Body of pancreas (tissue), 4 donors: ENCODE measurements around the gene POLH. TPM values are rescaled to one million over a fixed set of nuclear protein-coding genes. Genes with fewer than 3 reads are reported as not detected.

Source experiments
- ATAC-seq: fragments of 150-250 bp; one replicate; pipeline ENCODE4 v1.9.1; 2016
- DNase-seq, 4 donors: peaks; one replicate each; pipeline ENCODE4 v3.0.0-alpha.2; 2019
- H3K27ac ChIP-seq, 4 donors: fragments of 200-600 bp; sonication (generic); 1 replicate in 3 of 4; 2 replicates in 1 of 4; pipeline versions ENCODE4 v1.5.1 to v1.6.1; 2016 to 2019; ENCODE audit warnings: mild to moderate bottlenecking in 1 of 4, mixed read lengths in 1 of 4, moderate library complexity in 1 of 4
- H3K27me3 ChIP-seq, 2 donors: fragments of 200-600 bp; sonication (generic); one replicate each; pipeline ENCODE4 v1.6.0; 2016; ENCODE audit warnings: mild to moderate bottlenecking in 1 of 2
- H3K36me3 ChIP-seq, 2 donors: fragments of 200-600 bp; sonication (generic); replicated peaks in 1 of 2; 2 replicates each; pipeline ENCODE4 v1.5.1; 2016; ENCODE audit warnings: low read depth in 2 of 2; ENCODE audit not compliant: insufficient read depth in 1 of 2
- H3K4me1 ChIP-seq: fragments of 200-600 bp; sonication (generic); one replicate; pipeline ENCODE4 v1.6.0; 2016
- H3K4me3 ChIP-seq, 2 donors: fragments of 200-600 bp; sonication (generic); 1 replicate in 1 of 2; 2 replicates in 1 of 2; pipeline ENCODE4 v1.5.1; 2016 to 2019
- H3K9me3 ChIP-seq, 3 donors: fragments of 200-600 bp; sonication (generic); 1 replicate in 2 of 3; 2 replicates in 1 of 3; pipeline ENCODE4 v1.5.1; 2016
- CTCF ChIP-seq, 7 experiments: fragments of 450-650 bp in 4 of 7; fragments of 200-600 bp in 3 of 7; sonication (generic) in 3 of 7; IDR thresholded peaks; one replicate each; pipeline ENCODE4 v1.5.1; 2016 to 2019; ENCODE audit warnings: antibody characterized with exemption in 7 of 7
- POLR2A ChIP-seq, 3 donors: fragments of 450-650 bp; IDR thresholded peaks; one replicate each; pipeline ENCODE4 v1.6.1; 2016; ENCODE audit warnings: antibody characterized with exemption in 3 of 3, mild to moderate bottlenecking in 2 of 3
- WGBS, 2 donors: methylation state at CpG; one replicate each; pipeline ENCODE4 v1.1.5; 2017; 5-methylcytosine and 5-hydroxymethylcytosine counted together
- intact Hi-C: fragments of 100-400 bp; cut with DNase I; formaldehyde crosslinking; loops from one replicate; pipeline ENCODE4 v1.15.1; 2023
- total RNA-seq, 2 donors: library from RNA; depleted of rRNA; stranded (reverse); fragments of >200 nt; gene quantifications; one replicate each; pipeline ENCODE4 v1.1.0, GENCODE V29; 2016

POLH gene
- total RNA-seq, 2 donors from 2014 or later, result 4.3 to 8.8 TPM

- no peaks in the 10 kb centered on the region for H3K27me3 ChIP-seq
- peak within 1 kb of the TSS; percentile 90 to 94 for H3K4me3 ChIP-seq
- DNase-seq (peak; percentile 78 to 91 (median 80)), ATAC-seq (peak; percentile 92)
- intact Hi-C loops, result no loop called here
- H3K9me3 ChIP-seq, result no peaks in the 10 kb centered on the region
- peaks cover 36% of the 10 kb centered on the region for H3K4me1 ChIP-seq
- peaks cover 0 to 6% of the 10 kb centered on the region in 2 donors for H3K36me3 ChIP-seq
- peak in 1 of 7 experiments; percentile 22 for TF ChIP-seq CTCF (IDR thresholded peaks at IDR 0.05)
- TF ChIP-seq POLR2A (IDR thresholded peaks at IDR 0.05), result peak; percentile 56 to 92 (median 90)
- WGBS, 2 donors, result 5 to 7% methylated on average over 28 to 48 of the region's 48 CpGs
- peak within 1 kb of the TSS; percentile 32 to 83 (median 75) for H3K27ac ChIP-seq
Measured at GRCh38 chr6:43635387-43636307, 59.7 kb downstream of the POLH start, which contains the start of gene MAD2L1BP. Gene MAD2L1BP, plus strand, starts transcription at chr6:43635840. Its CDS starts 36 bp downstream, at chr6:43635876.

- peaks cover 36% of the 10 kb centered on the region for H3K4me1 ChIP-seq
- no peak for DNase-seq
- H3K9me3 ChIP-seq, result no peaks in the 10 kb centered on the region
- no peak for ATAC-seq
- 4 to 14% methylated on average over 7 of the region's 7 CpGs for WGBS, 2 donors
- TF ChIP-seq CTCF (IDR thresholded peaks at IDR 0.05) (no peak), POLR2A (IDR thresholded peaks at IDR 0.05) (no peak)
- intact Hi-C loops, result no loop called here
- H3K4me3 ChIP-seq, result peak overlapping the region; percentile 90 to 94
- H3K36me3 ChIP-seq, result peaks cover 0 to 6% of the 10 kb centered on the region in 2 donors
- no peaks in the 10 kb centered on the region for H3K27me3 ChIP-seq
- peak overlapping the region in 3 of 4 donors; percentile 73 to 83 (median 77) for H3K27ac ChIP-seq
Measured at GRCh38 chr6:43636308-43636659, 60.3 kb downstream of the POLH start.

GRCh38 chr6:43639984-43640800 lies 64.2 kb downstream of the POLH start:
- Histone ChIP-seq H3K4me3 (no peak overlapping the region), H3K36me3 (peaks cover 0 to 10% of the 10 kb centered on the region in 2 donors)
- TF ChIP-seq POLR2A (IDR thresholded peaks at IDR 0.05) (no peak), CTCF (IDR thresholded peaks at IDR 0.05) (no peak)

GRCh38 chr6:43644940-43645612 lies 69.1 kb downstream of the POLH start, which contains the start of gene RSPH9:
Gene RSPH9, plus strand, starts transcription at chr6:43645036. Its CDS starts 63 bp downstream, at chr6:43645099.
- DNase-seq (peak; percentile 34 to 64 (median 59)), ATAC-seq (peak; percentile 53)
- Histone ChIP-seq H3K9me3 (no peaks in the 10 kb centered on the region), H3K4me3 (peak within 1 kb of the TSS in 1 of 2 donors; percentile 13), H3K36me3 (peaks cover 0 to 9% of the 10 kb centered on the region in 2 donors), H3K27ac (no peak within 1 kb of the TSS), H3K27me3 (no peaks in the 10 kb centered on the region), H3K4me1 (peaks cover 5% of the 10 kb centered on the region)
- no peak for TF ChIP-seq CTCF (IDR thresholded peaks at IDR 0.05)
- TF ChIP-seq POLR2A (IDR thresholded peaks at IDR 0.05), result no peak
- 4 to 6% methylated on average over 30 to 52 of the region's 52 CpGs for WGBS, 2 donors
- intact Hi-C loops, result no loop called here

More at GRCh38 chr6:43639984-43640800, 64.2 kb downstream of the POLH start:
- Histone ChIP-seq H3K4me1 (peaks cover 34% of the 10 kb centered on the region), H3K27me3 (no peaks in the 10 kb centered on the region), H3K9me3 (no peaks in the 10 kb centered on the region), H3K27ac (no peak overlapping the region)
- DNase-seq, result no peak
- ATAC-seq, result no peak
- intact Hi-C loops, result no loop called here
- 88 to 95% methylated on average over 18 to 21 of the region's 21 CpGs for WGBS, 2 donors
